Astrocyte of the cerebellum (primary cell): ENCODE results near the gene FAM3B.
A peak's percentile ranks its signal among the peaks of the same experiment; 100 is the strongest.

ENCODE experiments used
- DNase-seq: peaks from one replicate; pipeline ENCODE4 v3.0.0-alpha.2; 2011; ENCODE audit warnings: low read depth
- H3K4me3 ChIP-seq: 2 replicates; pipeline ENCODE4 v1.5.1; 2011; ENCODE audit warnings: mild to moderate bottlenecking, low read depth, low read length, moderate library complexity
- CTCF ChIP-seq: IDR thresholded peaks from 2 replicates; pipeline ENCODE4 v1.5.1; 2012; ENCODE audit warnings: low read length, low read depth, moderate library complexity, mild to moderate bottlenecking; ENCODE audit errors: missing control alignments
- in situ Hi-C: cut with HindIII; loops from 2 replicates; pipeline ENCODE4 v1.10.0; 2017; ENCODE audit warnings: low sequenced_read_pairs

Gene FAM3B

DNA sequence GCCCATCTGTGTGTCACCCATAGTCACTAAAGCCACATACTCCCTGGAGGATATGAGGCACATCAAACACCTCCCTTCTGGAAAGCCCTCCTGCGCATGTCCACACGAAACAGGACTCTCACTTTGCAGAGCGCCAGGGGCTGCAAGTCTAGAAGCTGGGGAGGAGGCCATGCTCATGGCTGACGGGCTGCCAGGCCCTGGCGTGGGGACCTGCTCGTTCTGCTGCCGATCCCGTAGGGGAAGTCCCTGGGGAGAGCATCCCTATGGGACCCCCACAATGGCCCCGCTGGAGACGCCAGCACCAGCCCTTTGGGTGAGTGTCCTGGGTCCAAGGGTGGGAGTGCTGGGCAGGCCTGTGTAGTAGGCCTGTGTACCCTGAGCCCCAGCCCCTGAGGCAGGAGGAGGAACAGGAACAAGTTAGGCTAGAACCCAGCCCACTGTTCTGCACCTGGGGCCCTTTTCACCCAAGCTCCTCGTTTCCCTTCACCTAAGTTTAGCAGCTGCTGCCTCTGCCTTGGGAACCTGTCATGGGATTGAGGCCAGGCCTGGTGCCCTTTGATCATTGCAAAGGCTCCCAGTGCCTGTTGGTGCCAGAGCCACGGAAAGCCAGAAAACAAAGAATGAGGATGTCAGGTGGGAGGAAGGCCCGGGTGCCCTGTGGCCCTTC, 9.9 kb downstream of the FAM3B start:
- no peak for TF ChIP-seq CTCF
- no peak overlapping the region for H3K4me3 ChIP-seq
- no peak for DNase-seq
- in situ Hi-C loops, result no loop called here

- no peak for TF ChIP-seq CTCF
- no peak overlapping the region for H3K4me3 ChIP-seq
- no peak for DNase-seq
- in situ Hi-C loops, result no loop called here
These were observed 11.2 kb downstream of the FAM3B start for GRCh38 chr21:41327753-41328152.

- no peak for TF ChIP-seq CTCF
- in situ Hi-C loops, result no loop called here
- no peak overlapping the region for H3K4me3 ChIP-seq
- DNase-seq, result peak; percentile 63
These were observed 12.3 kb downstream of the FAM3B start for GRCh38 chr21:41328660-41329607.

- TF ChIP-seq CTCF, result no peak
- no peak overlapping the region for H3K4me3 ChIP-seq
- in situ Hi-C loops, result no loop called here
- DNase-seq, result no peak
These were observed 17.2 kb downstream of the FAM3B start for GRCh38 chr21:41333752-41334151.

GRCh38 chr21:41337515-41337914, 20.9 kb downstream of the FAM3B start:
- in situ Hi-C loops, result no loop called here
- no peak overlapping the region for H3K4me3 ChIP-seq
- DNase-seq, result no peak
- TF ChIP-seq CTCF, result no peak

- no peak for TF ChIP-seq CTCF
- in situ Hi-C loops, result no loop called here
These were observed 21.9 kb downstream of the FAM3B start for GRCh38 chr21:41338455-41338854.

More at GRCh38 chr21:41338455-41338854, 21.9 kb downstream of the FAM3B start:
- H3K4me3 ChIP-seq, result no peak overlapping the region
- DNase-seq, result no peak
